HepG2 (cell line): Measurements from ENCODE around the gene PIEZO2. TPM values are rescaled to one million over a fixed set of nuclear protein-coding genes. Genes with fewer than 3 reads are reported as not detected.

Source experiments
- GATAD2A ChIP-seq: IDR thresholded peaks from 2 replicates; pipeline ENCODE4 v1.6.1; 2016
- KAT2B ChIP-seq: fragments of 150-350 bp; IDR thresholded peaks from 2 replicates; pipeline ENCODE4 v1.6.1; 2014; ENCODE audit warnings: low read depth, low read length, borderline replicate concordance
- KLF11 ChIP-seq: IDR thresholded peaks from 2 replicates; pipeline ENCODE4 v1.6.1; 2016; ENCODE audit warnings: missing compliant biosample characterization
- NR2F1 ChIP-seq, 2 experiments: fragments of 450-650 bp in 1 of 2; formaldehyde crosslinking in 1 of 2; IDR thresholded peaks; 2 replicates each; pipeline versions ENCODE4 v1.5.0 to v1.6.1; 2016 to 2020; ENCODE audit warnings: mild to moderate bottlenecking in 1 of 2, missing compliant biosample characterization in 1 of 2, missing genetic modification reagents in 1 of 2, moderate library complexity in 1 of 2
- ONECUT2 ChIP-seq: sonication (generic); formaldehyde crosslinking; IDR thresholded peaks from 2 replicates; pipeline ENCODE4 v1.4.0; 2020; ENCODE audit warnings: missing genetic modification reagents
- ZFP41 ChIP-seq: sonication (generic); formaldehyde crosslinking; IDR thresholded peaks from 2 replicates; pipeline ENCODE4 v1.4.0; 2020; ENCODE audit warnings: mild to moderate bottlenecking, missing genetic modification reagents, borderline replicate concordance
- ZMYM4 ChIP-seq: sonication (generic); formaldehyde crosslinking; IDR thresholded peaks from 2 replicates; pipeline ENCODE4 v1.8.1; 2023; ENCODE audit warnings: mild to moderate bottlenecking, missing genetic modification reagents
- polyA plus RNA-seq, 8 experiments: library from polyadenylated mRNA; depleted of rRNA in 3 of 8; stranded (reverse) in 7 of 8; unstranded in 1 of 8; fragments of >200 nt; fragmentation: Illumina TruSeq in 4 of 8; extraction: Trizol in 4 of 8; gene quantifications; 2 replicates each; pipeline versions ENCODE4 v1.2.1 to v1.2.3, GENCODE V29; 2011 to 2016; ENCODE audit warnings: low read depth in 4 of 8, missing spikeins in 1 of 8, mixed read lengths in 1 of 8; ENCODE audit not compliant: insufficient read depth in 1 of 8
- total RNA-seq, 5 experiments: library from RNA; depleted of rRNA; stranded (reverse); fragments of >200 nt; fragmentation: Illumina TruSeq; extraction: Trizol; gene quantifications; 2 replicates each; pipeline ENCODE4 v1.2.3, GENCODE V29; 2016; ENCODE audit warnings: low read depth in 1 of 5
- TF ChIP-seq, protein P1 (sequence below): IDR thresholded peaks from 2 replicates; pipeline ENCODE4 v1.6.1; 2016; ENCODE audit warnings: low read depth, missing genetic modification reagents, missing compliant biosample characterization
- TF ChIP-seq, protein P2 (sequence below): sonication (generic); formaldehyde crosslinking; IDR thresholded peaks from 2 replicates; pipeline ENCODE4 v1.9.0; 2021; ENCODE audit warnings: missing genetic modification reagents, borderline replicate concordance
- TF ChIP-seq, protein P3 (sequence below): sonication (generic); formaldehyde crosslinking; IDR thresholded peaks from 2 replicates; pipeline ENCODE4 v1.4.0; 2020; ENCODE audit warnings: missing genetic modification reagents
- TF ChIP-seq, protein P4 (sequence below): sonication (generic); formaldehyde crosslinking; IDR thresholded peaks from 2 replicates; pipeline ENCODE4 v1.9.0; 2021; ENCODE audit warnings: missing genetic modification reagents, mild to moderate bottlenecking, borderline replicate concordance
- TF ChIP-seq, protein P5 (sequence below): sonication (generic); formaldehyde crosslinking; IDR thresholded peaks from 2 replicates; pipeline ENCODE4 v1.8.1; 2022; ENCODE audit warnings: low read depth, mild to moderate bottlenecking, missing genetic modification reagents

The PIEZO2 gene
- total and polyA plus RNA-seq, 2 of the 13 experiments (the other 11 are each of a cell fraction or from before 2014, with no cell fraction given), result 15.2 to 27.2 TPM

DNA sequence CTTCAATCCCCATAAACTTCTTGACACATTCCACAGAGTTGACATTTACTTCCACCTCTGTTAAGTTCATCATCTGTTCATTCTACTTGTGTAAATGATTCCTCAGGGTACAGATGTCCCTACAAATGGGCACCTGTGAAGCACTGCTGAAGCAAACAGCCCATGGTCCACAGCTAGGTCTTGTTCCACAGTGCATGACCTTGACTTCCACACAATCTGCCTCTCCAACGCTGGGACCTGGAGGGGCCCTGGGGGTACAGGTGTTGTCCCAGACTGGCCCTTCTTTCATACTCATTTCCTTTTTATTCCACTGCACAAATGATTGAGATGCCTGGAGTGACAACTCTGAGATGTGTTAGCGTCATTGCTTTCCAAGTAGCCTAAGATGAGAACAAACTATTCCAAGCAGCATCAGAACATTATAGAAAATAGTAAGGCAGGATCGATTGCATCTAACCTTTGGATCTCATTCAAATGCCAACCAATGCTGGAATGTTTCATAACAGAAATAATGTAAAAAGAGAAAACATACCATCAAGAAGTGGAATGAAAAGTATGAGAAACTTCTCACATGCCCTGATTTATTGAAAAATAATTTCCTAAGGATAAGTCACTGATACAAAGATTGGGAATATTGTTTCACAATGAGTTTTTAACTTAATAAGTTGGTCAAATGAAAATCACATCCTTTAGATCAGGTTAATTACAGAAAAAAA is 31.2 kb downstream of the PIEZO2 start (continued):
- TF ChIP-seq, protein P1, sequence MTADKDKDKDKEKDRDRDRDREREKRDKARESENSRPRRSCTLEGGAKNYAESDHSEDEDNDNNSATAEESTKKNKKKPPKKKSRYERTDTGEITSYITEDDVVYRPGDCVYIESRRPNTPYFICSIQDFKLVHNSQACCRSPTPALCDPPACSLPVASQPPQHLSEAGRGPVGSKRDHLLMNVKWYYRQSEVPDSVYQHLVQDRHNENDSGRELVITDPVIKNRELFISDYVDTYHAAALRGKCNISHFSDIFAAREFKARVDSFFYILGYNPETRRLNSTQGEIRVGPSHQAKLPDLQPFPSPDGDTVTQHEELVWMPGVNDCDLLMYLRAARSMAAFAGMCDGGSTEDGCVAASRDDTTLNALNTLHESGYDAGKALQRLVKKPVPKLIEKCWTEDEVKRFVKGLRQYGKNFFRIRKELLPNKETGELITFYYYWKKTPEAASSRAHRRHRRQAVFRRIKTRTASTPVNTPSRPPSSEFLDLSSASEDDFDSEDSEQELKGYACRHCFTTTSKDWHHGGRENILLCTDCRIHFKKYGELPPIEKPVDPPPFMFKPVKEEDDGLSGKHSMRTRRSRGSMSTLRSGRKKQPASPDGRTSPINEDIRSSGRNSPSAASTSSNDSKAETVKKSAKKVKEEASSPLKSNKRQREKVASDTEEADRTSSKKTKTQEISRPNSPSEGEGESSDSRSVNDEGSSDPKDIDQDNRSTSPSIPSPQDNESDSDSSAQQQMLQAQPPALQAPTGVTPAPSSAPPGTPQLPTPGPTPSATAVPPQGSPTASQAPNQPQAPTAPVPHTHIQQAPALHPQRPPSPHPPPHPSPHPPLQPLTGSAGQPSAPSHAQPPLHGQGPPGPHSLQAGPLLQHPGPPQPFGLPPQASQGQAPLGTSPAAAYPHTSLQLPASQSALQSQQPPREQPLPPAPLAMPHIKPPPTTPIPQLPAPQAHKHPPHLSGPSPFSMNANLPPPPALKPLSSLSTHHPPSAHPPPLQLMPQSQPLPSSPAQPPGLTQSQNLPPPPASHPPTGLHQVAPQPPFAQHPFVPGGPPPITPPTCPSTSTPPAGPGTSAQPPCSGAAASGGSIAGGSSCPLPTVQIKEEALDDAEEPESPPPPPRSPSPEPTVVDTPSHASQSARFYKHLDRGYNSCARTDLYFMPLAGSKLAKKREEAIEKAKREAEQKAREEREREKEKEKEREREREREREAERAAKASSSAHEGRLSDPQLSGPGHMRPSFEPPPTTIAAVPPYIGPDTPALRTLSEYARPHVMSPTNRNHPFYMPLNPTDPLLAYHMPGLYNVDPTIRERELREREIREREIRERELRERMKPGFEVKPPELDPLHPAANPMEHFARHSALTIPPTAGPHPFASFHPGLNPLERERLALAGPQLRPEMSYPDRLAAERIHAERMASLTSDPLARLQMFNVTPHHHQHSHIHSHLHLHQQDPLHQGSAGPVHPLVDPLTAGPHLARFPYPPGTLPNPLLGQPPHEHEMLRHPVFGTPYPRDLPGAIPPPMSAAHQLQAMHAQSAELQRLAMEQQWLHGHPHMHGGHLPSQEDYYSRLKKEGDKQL (CRISPR knock-in tag), result no peak
- TF ChIP-seq, protein P2, sequence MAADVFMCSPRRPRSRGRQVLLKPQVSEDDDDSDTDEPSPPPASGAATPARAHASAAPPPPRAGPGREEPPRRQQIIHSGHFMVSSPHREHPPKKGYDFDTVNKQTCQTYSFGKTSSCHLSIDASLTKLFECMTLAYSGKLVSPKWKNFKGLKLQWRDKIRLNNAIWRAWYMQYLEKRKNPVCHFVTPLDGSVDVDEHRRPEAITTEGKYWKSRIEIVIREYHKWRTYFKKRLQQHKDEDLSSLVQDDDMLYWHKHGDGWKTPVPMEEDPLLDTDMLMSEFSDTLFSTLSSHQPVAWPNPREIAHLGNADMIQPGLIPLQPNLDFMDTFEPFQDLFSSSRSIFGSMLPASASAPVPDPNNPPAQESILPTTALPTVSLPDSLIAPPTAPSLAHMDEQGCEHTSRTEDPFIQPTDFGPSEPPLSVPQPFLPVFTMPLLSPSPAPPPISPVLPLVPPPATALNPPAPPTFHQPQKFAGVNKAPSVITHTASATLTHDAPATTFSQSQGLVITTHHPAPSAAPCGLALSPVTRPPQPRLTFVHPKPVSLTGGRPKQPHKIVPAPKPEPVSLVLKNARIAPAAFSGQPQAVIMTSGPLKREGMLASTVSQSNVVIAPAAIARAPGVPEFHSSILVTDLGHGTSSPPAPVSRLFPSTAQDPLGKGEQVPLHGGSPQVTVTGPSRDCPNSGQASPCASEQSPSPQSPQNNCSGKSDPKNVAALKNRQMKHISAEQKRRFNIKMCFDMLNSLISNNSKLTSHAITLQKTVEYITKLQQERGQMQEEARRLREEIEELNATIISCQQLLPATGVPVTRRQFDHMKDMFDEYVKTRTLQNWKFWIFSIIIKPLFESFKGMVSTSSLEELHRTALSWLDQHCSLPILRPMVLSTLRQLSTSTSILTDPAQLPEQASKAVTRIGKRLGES (CRISPR knock-in tag), result no peak
- TF ChIP-seq ZFP41 (CRISPR knock-in tag), result no peak
- no peak for TF ChIP-seq KLF11 (CRISPR knock-in tag)
- peak; percentile 52; the same call in 1 of the 2 replicates for TF ChIP-seq ZMYM4 (CRISPR knock-in tag)
- TF ChIP-seq, protein P3, sequence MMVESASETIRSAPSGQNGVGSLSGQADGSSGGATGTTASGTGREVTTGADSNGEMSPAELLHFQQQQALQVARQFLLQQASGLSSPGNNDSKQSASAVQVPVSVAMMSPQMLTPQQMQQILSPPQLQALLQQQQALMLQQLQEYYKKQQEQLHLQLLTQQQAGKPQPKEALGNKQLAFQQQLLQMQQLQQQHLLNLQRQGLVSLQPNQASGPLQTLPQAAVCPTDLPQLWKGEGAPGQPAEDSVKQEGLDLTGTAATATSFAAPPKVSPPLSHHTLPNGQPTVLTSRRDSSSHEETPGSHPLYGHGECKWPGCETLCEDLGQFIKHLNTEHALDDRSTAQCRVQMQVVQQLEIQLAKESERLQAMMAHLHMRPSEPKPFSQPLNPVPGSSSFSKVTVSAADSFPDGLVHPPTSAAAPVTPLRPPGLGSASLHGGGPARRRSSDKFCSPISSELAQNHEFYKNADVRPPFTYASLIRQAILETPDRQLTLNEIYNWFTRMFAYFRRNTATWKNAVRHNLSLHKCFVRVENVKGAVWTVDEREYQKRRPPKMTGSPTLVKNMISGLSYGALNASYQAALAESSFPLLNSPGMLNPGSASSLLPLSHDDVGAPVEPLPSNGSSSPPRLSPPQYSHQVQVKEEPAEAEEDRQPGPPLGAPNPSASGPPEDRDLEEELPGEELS (CRISPR knock-in tag), result peak; percentile 72
- TF ChIP-seq ONECUT2 (CRISPR knock-in tag), result peak; percentile 40; the same call in 1 of the 2 replicates
- TF ChIP-seq, protein P4, sequence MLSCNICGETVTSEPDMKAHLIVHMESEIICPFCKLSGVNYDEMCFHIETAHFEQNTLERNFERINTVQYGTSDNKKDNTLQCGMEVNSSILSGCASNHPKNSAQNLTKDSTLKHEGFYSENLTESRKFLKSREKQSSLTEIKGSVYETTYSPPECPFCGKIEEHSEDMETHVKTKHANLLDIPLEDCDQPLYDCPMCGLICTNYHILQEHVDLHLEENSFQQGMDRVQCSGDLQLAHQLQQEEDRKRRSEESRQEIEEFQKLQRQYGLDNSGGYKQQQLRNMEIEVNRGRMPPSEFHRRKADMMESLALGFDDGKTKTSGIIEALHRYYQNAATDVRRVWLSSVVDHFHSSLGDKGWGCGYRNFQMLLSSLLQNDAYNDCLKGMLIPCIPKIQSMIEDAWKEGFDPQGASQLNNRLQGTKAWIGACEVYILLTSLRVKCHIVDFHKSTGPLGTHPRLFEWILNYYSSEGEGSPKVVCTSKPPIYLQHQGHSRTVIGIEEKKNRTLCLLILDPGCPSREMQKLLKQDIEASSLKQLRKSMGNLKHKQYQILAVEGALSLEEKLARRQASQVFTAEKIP (CRISPR knock-in tag), result no peak
- TF ChIP-seq NR2F1 (CRISPR knock-in tag; IDR thresholded peaks at IDR 0.05), result 0 out of 4 replicates have a peak, but pooled peaks of 1 of the 2 experiments have one; percentile 33
- TF ChIP-seq KAT2B, result no peak
- TF ChIP-seq, protein P5, sequence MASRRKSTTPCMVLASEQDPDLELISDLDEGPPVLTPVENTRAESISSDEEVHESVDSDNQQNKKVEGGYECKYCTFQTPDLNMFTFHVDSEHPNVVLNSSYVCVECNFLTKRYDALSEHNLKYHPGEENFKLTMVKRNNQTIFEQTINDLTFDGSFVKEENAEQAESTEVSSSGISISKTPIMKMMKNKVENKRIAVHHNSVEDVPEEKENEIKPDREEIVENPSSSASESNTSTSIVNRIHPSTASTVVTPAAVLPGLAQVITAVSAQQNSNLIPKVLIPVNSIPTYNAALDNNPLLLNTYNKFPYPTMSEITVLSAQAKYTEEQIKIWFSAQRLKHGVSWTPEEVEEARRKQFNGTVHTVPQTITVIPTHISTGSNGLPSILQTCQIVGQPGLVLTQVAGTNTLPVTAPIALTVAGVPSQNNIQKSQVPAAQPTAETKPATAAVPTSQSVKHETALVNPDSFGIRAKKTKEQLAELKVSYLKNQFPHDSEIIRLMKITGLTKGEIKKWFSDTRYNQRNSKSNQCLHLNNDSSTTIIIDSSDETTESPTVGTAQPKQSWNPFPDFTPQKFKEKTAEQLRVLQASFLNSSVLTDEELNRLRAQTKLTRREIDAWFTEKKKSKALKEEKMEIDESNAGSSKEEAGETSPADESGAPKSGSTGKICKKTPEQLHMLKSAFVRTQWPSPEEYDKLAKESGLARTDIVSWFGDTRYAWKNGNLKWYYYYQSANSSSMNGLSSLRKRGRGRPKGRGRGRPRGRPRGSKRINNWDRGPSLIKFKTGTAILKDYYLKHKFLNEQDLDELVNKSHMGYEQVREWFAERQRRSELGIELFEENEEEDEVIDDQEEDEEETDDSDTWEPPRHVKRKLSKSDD (CRISPR knock-in tag), result no peak
- TF ChIP-seq GATAD2A (CRISPR knock-in tag), result peak; percentile 81
